ENCODE results near the gene AVPR1B. TPM values are rescaled to one million over a fixed set of nuclear protein-coding genes. Genes with fewer than 3 reads are reported as not detected.

AVPR1B gene
- polyA plus RNA-seq, 2 of the 4 experiments (the other 2 are of a cell fraction) = not detected

GRCh38 chr1:206101351-206102045, 15.7 kb downstream of the AVPR1B start:
- 38% methylated on average over 6 of the region's 6 CpGs for WGBS (ENCODE audit: missing lambda C conversion rate)
- CTCF ChIA-PET = interaction anchor here (7.0 to 21.8 kb wide), 3 partner anchors 70 to 183 kb away, joined by 67 to 325 read pairs (median 80); no protein-coding TSS in a partner anchor
- FAIRE-seq = no peak

GRCh38 chr1:206100226-206100815, 16.9 kb downstream of the AVPR1B start:
- H3K27ac ChIP-seq = no peak overlapping the region
- H3K9me3 ChIP-seq = no peaks in the 10 kb centered on the region
- no peak for ATAC-seq
- TF ChIP-seq RAD21 (conservative IDR thresholded peaks at IDR 0.05 in 1 of 2, IDR thresholded peaks at IDR 0.05 in 1 of 2) = no peak
- no peak for TF ChIP-seq HOXA7 (CRISPR knock-in tag; IDR thresholded peaks at IDR 0.05)
- FAIRE-seq = no peak
- ChIA-PET POLR2A (no interaction called here), CTCF (interaction anchor here (1.2 to 21.8 kb wide), 4 partner anchors 68 to 308 kb away, joined by 3 to 325 read pairs (median 74); no protein-coding TSS in a partner anchor)
- 54% methylated on average over 1 of the region's 1 CpG for WGBS (ENCODE audit: missing lambda C conversion rate)
- H3K4me2 ChIP-seq = no peak overlapping the region
- no peak for DNase-seq (ENCODE audit: low read depth in 1 of 2, low spot score in 1 of 2)
- no peaks in the 10 kb centered on the region for H3K4me1 ChIP-seq
- no peak overlapping the region for H3K4me3 ChIP-seq

More at GRCh38 chr1:206101351-206102045, 15.7 kb downstream of the AVPR1B start:
- ATAC-seq = no peak
- Histone ChIP-seq H3K4me1 (no peaks in the 10 kb centered on the region), H3K4me3 (no peak overlapping the region), H3K9me3 (no peaks in the 10 kb centered on the region), H3K4me2 (no peak overlapping the region), H3K27ac (no peak overlapping the region)
- no peak for TF ChIP-seq CEBPB (IDR thresholded peaks at IDR 0.05)
- no peak for TF ChIP-seq CHD4 (IDR thresholded peaks at IDR 0.05; ENCODE audit: borderline replicate concordance)
- TF ChIP-seq JUNB (IDR thresholded peaks at IDR 0.05) = no peak
- TF ChIP-seq, protein P1, sequence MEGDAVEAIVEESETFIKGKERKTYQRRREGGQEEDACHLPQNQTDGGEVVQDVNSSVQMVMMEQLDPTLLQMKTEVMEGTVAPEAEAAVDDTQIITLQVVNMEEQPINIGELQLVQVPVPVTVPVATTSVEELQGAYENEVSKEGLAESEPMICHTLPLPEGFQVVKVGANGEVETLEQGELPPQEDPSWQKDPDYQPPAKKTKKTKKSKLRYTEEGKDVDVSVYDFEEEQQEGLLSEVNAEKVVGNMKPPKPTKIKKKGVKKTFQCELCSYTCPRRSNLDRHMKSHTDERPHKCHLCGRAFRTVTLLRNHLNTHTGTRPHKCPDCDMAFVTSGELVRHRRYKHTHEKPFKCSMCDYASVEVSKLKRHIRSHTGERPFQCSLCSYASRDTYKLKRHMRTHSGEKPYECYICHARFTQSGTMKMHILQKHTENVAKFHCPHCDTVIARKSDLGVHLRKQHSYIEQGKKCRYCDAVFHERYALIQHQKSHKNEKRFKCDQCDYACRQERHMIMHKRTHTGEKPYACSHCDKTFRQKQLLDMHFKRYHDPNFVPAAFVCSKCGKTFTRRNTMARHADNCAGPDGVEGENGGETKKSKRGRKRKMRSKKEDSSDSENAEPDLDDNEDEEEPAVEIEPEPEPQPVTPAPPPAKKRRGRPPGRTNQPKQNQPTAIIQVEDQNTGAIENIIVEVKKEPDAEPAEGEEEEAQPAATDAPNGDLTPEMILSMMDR (IDR thresholded peaks at IDR 0.05) = no peak
- TF ChIP-seq NR3C1 (IDR thresholded peaks at IDR 0.05) = no peak
- TF ChIP-seq SREBF2 (IDR thresholded peaks at IDR 0.05) = no peak
- TF ChIP-seq MAFK (IDR thresholded peaks at IDR 0.05; ENCODE audit: partially characterized antibody) = no peak
- TF ChIP-seq, protein P2, sequence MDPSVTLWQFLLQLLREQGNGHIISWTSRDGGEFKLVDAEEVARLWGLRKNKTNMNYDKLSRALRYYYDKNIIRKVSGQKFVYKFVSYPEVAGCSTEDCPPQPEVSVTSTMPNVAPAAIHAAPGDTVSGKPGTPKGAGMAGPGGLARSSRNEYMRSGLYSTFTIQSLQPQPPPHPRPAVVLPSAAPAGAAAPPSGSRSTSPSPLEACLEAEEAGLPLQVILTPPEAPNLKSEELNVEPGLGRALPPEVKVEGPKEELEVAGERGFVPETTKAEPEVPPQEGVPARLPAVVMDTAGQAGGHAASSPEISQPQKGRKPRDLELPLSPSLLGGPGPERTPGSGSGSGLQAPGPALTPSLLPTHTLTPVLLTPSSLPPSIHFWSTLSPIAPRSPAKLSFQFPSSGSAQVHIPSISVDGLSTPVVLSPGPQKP (IDR thresholded peaks at IDR 0.05; ENCODE audit: low read depth, low read length) = no peak
- no peak for TF ChIP-seq KDM1A (IDR thresholded peaks at IDR 0.05; ENCODE audit: low read depth)
- no peak for TF ChIP-seq HEYL (CRISPR knock-in tag; IDR thresholded peaks at IDR 0.05)
- TF ChIP-seq ZNF302 (CRISPR knock-in tag; IDR thresholded peaks at IDR 0.05) = no peak
- no peak for TF ChIP-seq NFE2L2 (conservative IDR thresholded peaks at IDR 0.05; ENCODE audit: low read length)
- no peak for TF ChIP-seq POLR2AphosphoS2 (conservative IDR thresholded peaks at IDR 0.05; ENCODE audit: low read length)
- no peak for TF ChIP-seq JUN (IDR thresholded peaks at IDR 0.05)
- TF ChIP-seq EP300 (IDR thresholded peaks at IDR 0.05) = no peak
- no peak for TF ChIP-seq NPAS2 (CRISPR knock-in tag; IDR thresholded peaks at IDR 0.05; ENCODE audit: borderline replicate concordance)
- TF ChIP-seq KDM5A (IDR thresholded peaks at IDR 0.05) = no peak
- no peak for TF ChIP-seq FOSB (CRISPR knock-in tag; IDR thresholded peaks at IDR 0.05)
- no peak for TF ChIP-seq HOXA7 (CRISPR knock-in tag; IDR thresholded peaks at IDR 0.05)
- TF ChIP-seq ZFP36 (IDR thresholded peaks at IDR 0.05; ENCODE audit: borderline replicate concordance, partially characterized antibody) = no peak
- POLR2A ChIA-PET = no interaction called here
- DNase-seq (ENCODE audit: low read depth in 1 of 2, low spot score in 1 of 2) = no peak
